Spleen (tissue), 7 donors: ENCODE results near the gene DDX59.

ENCODE experiments used
- CTCF ChIP-seq, 11 experiments: fragments of 200-600 bp in 7 of 11; fragments of 450-650 bp in 4 of 11; sonication (generic) in 4 of 11; IDR thresholded peaks in 8 of 11; conservative IDR thresholded peaks in 3 of 11; 1 replicate in 7 of 11; 2 replicates in 4 of 11; pipeline versions ENCODE4 v1.4.0 to v1.8.0; 2016 to 2021; ENCODE audit warnings: antibody characterized with exemption in 11 of 11, inconsistent platforms in 4 of 11, mild to moderate bottlenecking in 1 of 11
- POLR2AphosphoS5 ChIP-seq, 3 donors: sonication (generic); formaldehyde crosslinking; IDR thresholded peaks; one replicate each; pipeline ENCODE4 v1.5.1; 2017; ENCODE audit warnings: antibody characterized with exemption in 3 of 3
- donor health status: DM: no; HTN: no; CAD: no; lungs with moderate emphysema.
- donor health status: DM: no; HTN: no; CAD: no.
- donor health status: DM: no; HTN: no; CAD: no.

GRCh38 chr1:200625381-200625824, 44.3 kb downstream of the DDX59 start:
- no peak for TF ChIP-seq POLR2AphosphoS5 (IDR thresholded peaks at IDR 0.05)
- TF ChIP-seq CTCF (IDR thresholded peaks at IDR 0.05 in 8 of 11, conservative IDR thresholded peaks at IDR 0.05 in 3 of 11), result no peak
